OCI-LY7 (cell line): ENCODE results near the gene FAM9C. TPM values are rescaled to one million over a fixed set of nuclear protein-coding genes. Genes with fewer than 3 reads are reported as not detected.

Experiments used
- BruUV-seq: library from RNA; stranded (reverse); fragments of 400-500 nt; replicated peaks from 2 replicates; lab custom pipeline; 2021; lab: Mats Ljungman, UMichigan
- CTCF ChIA-PET: fragments of 300-600 bp; sonication (Branson Sonifier 250); formaldehyde crosslinking; loops from one replicate; lab custom pipeline; 2022; ENCODE audit warnings: antibody characterized with exemption; ENCODE audit not compliant: unreplicated experiment; lab: Charles Lee
- POLR2A ChIA-PET: fragments of 300-600 bp; sonication (Branson Sonifier 250); formaldehyde crosslinking; loops from one replicate; lab custom pipeline; 2022; ENCODE audit warnings: antibody characterized with exemption; lab: Charles Lee
- DNase-seq: peaks from one replicate; pipeline ENCODE4 v3.0.0-alpha.2; 2015; ENCODE audit warnings: low spot score
- H2AFZ ChIP-seq: fragments of 200-600 bp; sonication (generic), shearing (Covaris generic); 2 replicates; pipeline ENCODE4 v1.6.1; 2014; ENCODE audit warnings: mild to moderate bottlenecking, antibody characterized with exemption, low read length, moderate library complexity
- H3K27ac ChIP-seq: fragments of 200-600 bp; sonication (generic); 2 replicates; pipeline ENCODE4 v1.5.1; 2014; ENCODE audit warnings: mixed run types, low read depth, mild to moderate bottlenecking, moderate library complexity, low read length, inconsistent platforms; ENCODE audit not compliant: poor library complexity, severe bottlenecking
- H3K36me3 ChIP-seq: fragments of 200-600 bp; sonication (generic); 2 replicates; pipeline ENCODE4 v1.6.1; 2014; ENCODE audit warnings: mild to moderate bottlenecking, antibody characterized with exemption, low read length, moderate library complexity, mixed read lengths; ENCODE audit not compliant: insufficient read depth
- H3K4me1 ChIP-seq: fragments of 200-600 bp; sonication (generic); 2 replicates; pipeline ENCODE4 v1.5.1; 2014; ENCODE audit warnings: mild to moderate bottlenecking, low read length; ENCODE audit not compliant: insufficient read depth, poor library complexity, severe bottlenecking
- H3K4me2 ChIP-seq: fragments of 200-600 bp; sonication (generic); 2 replicates; pipeline ENCODE4 v1.6.1; 2014; ENCODE audit warnings: mild to moderate bottlenecking, low read length
- H3K4me3 ChIP-seq: fragments of 200-600 bp; sonication (generic); 2 replicates; pipeline ENCODE4 v1.5.1; 2014; ENCODE audit warnings: mild to moderate bottlenecking, low read depth, low read length; ENCODE audit not compliant: poor library complexity, severe bottlenecking
- H3K79me2 ChIP-seq: fragments of 200-600 bp; sonication (generic); 2 replicates; pipeline ENCODE4 v1.6.1; 2016; ENCODE audit warnings: low read depth, mild to moderate bottlenecking, low read length, moderate library complexity, mixed read lengths; ENCODE audit not compliant: insufficient read depth
- H3K9me2 ChIP-seq: fragments of 200-600 bp; sonication (generic); 2 replicates; pipeline ENCODE4 v1.6.1; 2016; ENCODE audit warnings: mild to moderate bottlenecking, low read length, mixed read lengths; ENCODE audit not compliant: insufficient read depth
- H3K9me3 ChIP-seq: fragments of 200-600 bp; sonication (generic); 2 replicates; pipeline ENCODE4 v1.6.1; 2014; ENCODE audit warnings: mild to moderate bottlenecking, mixed run types, low read length, mixed read lengths
- H4K20me1 ChIP-seq: fragments of 200-600 bp; sonication (generic); 2 replicates; pipeline ENCODE4 v1.6.1; 2014; ENCODE audit warnings: mild to moderate bottlenecking, antibody characterized with exemption, low read length, moderate library complexity, mixed read lengths; ENCODE audit not compliant: insufficient read depth
- CTCF ChIP-seq: fragments of 200-600 bp; sonication (generic); conservative IDR thresholded peaks from 2 replicates; pipeline ENCODE4 v1.5.1; 2014; ENCODE audit warnings: mild to moderate bottlenecking, antibody characterized with exemption, low read length, moderate library complexity, mixed read lengths
- EZH2phosphoT487 ChIP-seq: fragments of 200-600 bp; sonication (generic); IDR thresholded peaks from 2 replicates; pipeline ENCODE4 v1.6.1; 2018; ENCODE audit warnings: low read depth, borderline replicate concordance, mild to moderate bottlenecking, mixed run types, antibody characterized with exemption, low read length, moderate library complexity, mixed read lengths
- intact Hi-C: fragments of 100-400 bp; cut with micrococcal nuclease; formaldehyde crosslinking; loops from one replicate; pipeline ENCODE4 v1.10.0; 2022; ENCODE audit not compliant: unreplicated experiment
- total RNA-seq, 2 experiments: library from RNA; depleted of rRNA in 1 of 2; stranded (reverse); fragments of >200 nt in 1 of 2; shearing (Covaris generic) in 1 of 2; gene quantifications; 2 replicates each; pipeline ENCODE4 v1.2.3, GENCODE V29; 2014 to 2022

The FAM9C gene
- total RNA-seq, 2 experiments from 2014 or later = not detected

GRCh38 chrX:13013363-13014110, 30.9 kb downstream of the FAM9C start:
- Histone ChIP-seq H3K9me3 (no peaks in the 10 kb centered on the region), H3K27ac (peak overlapping the region; percentile 50), H3K79me2 (no peaks in the 10 kb centered on the region), H3K36me3 (no peaks in the 10 kb centered on the region), H3K4me2 (peak overlapping the region; percentile 65), H3K4me1 (peaks cover 21% of the 10 kb centered on the region), H3K9me2 (no peaks in the 10 kb centered on the region), H3K4me3 (peak overlapping the region; percentile 41), H4K20me1 (no peaks in the 10 kb centered on the region), H2AFZ (peak overlapping the region; percentile 100)
- no TSS peak for BruUV-seq
- intact Hi-C loops = no loop called here
- peak; percentile 72 for DNase-seq
- no peak for TF ChIP-seq CTCF
- no peak for TF ChIP-seq EZH2phosphoT487
- CTCF ChIA-PET = no interaction called here
- POLR2A ChIA-PET = interaction anchor here (1.3 to 1.6 kb wide), 3 partner anchors 9 to 68 kb away, joined by 4 to 8 read pairs (median 5); no protein-coding TSS in a partner anchor

- ChIA-PET POLR2A (no interaction called here), CTCF (interaction anchor here (1.0 kb wide), 1 partner anchor 60 kb away, joined by 3 read pairs; no protein-coding TSS in a partner anchor)
- no peaks in the 10 kb centered on the region for H3K36me3 ChIP-seq
- no peaks in the 10 kb centered on the region for H3K9me2 ChIP-seq
- BruUV-seq = no TSS peak
- no peaks in the 10 kb centered on the region for H3K79me2 ChIP-seq
- intact Hi-C loops = no loop called here
- TF ChIP-seq EZH2phosphoT487 = no peak
- TF ChIP-seq CTCF = no peak
- no peak for DNase-seq
- no peak overlapping the region for H2AFZ ChIP-seq
- no peak overlapping the region for H3K4me2 ChIP-seq
- no peak overlapping the region for H3K4me3 ChIP-seq
- no peaks in the 10 kb centered on the region for H4K20me1 ChIP-seq
- H3K27ac ChIP-seq = no peak overlapping the region
- H3K9me3 ChIP-seq = no peaks in the 10 kb centered on the region
- peaks cover 50% of the 10 kb centered on the region for H3K4me1 ChIP-seq
Measured at GRCh38 chrX:13010546-13010945, 33.9 kb downstream of the FAM9C start.

- Histone ChIP-seq H3K4me3 (no peak overlapping the region), H3K79me2 (no peaks in the 10 kb centered on the region), H3K9me3 (no peaks in the 10 kb centered on the region), H2AFZ (no peak overlapping the region), H3K36me3 (no peaks in the 10 kb centered on the region), H4K20me1 (no peaks in the 10 kb centered on the region), H3K4me1 (peaks cover 57% of the 10 kb centered on the region), H3K9me2 (no peaks in the 10 kb centered on the region), H3K4me2 (no peak overlapping the region), H3K27ac (no peak overlapping the region)
- ChIA-PET CTCF (no interaction called here), POLR2A (interaction anchor here (0.6 to 1.5 kb wide), 2 partner anchors 18 to 31 kb away, joined by 3 to 5 read pairs; no protein-coding TSS in a partner anchor)
- DNase-seq = no peak
- intact Hi-C loops = no loop called here
- no TSS peak for BruUV-seq
- TF ChIP-seq CTCF (no peak), EZH2phosphoT487 (no peak)
Measured at GRCh38 chrX:13009844-13010243, 34.6 kb downstream of the FAM9C start.
